Kidney capillary endothelial cell (primary cell): Measurements from ENCODE around the gene SHH.

Experiments
- DNase-seq: peaks from one replicate; pipeline ENCODE4 v3.0.0-alpha.2; 2018; ENCODE audit warnings: low spot score

SHH gene

GRCh38 chr7:155792315-155792960 lies 19.8 kb downstream of the SHH start:
- DNase-seq: no peak

- DNase-seq: no peak
Observed at GRCh38 chr7:155791836-155792235, 20.4 kb downstream of the SHH start.

- DNase-seq: no peak
Observed at GRCh38 chr7:155791214-155791737, 21.0 kb downstream of the SHH start.

- DNase-seq: no peak
Observed at GRCh38 chr7:155790666-155791065, 21.6 kb downstream of the SHH start.

GRCh38 chr7:155789001-155789725 lies 23.1 kb downstream of the SHH start:
- DNase-seq: no peak

- no peak for DNase-seq
Observed at GRCh38 chr7:155788616-155789000, 23.7 kb downstream of the SHH start.

- no peak for DNase-seq
Observed at GRCh38 chr7:155787171-155787851, 25.0 kb downstream of the SHH start.

- no peak for DNase-seq
Observed at GRCh38 chr7:155786491-155786890, 25.8 kb downstream of the SHH start.

- no peak for DNase-seq
Observed at GRCh38 chr7:155785536-155785935, 26.7 kb downstream of the SHH start.

GRCh38 chr7:155782466-155782865 lies 29.8 kb downstream of the SHH start:
- no peak for DNase-seq

- no peak for DNase-seq
Observed at GRCh38 chr7:155781433-155781832, 30.8 kb downstream of the SHH start.

- no peak for DNase-seq
Observed at GRCh38 chr7:155780884-155781283, 31.4 kb downstream of the SHH start.

GRCh38 chr7:155778349-155778748 lies 33.9 kb downstream of the SHH start:
- DNase-seq: no peak

- DNase-seq: no peak
Observed at GRCh38 chr7:155776606-155777005, 35.7 kb downstream of the SHH start.

GRCh38 chr7:155775691-155776090 lies 36.6 kb downstream of the SHH start:
- no peak for DNase-seq

GRCh38 chr7:155774947-155775346 lies 37.3 kb downstream of the SHH start:
- DNase-seq: no peak

GRCh38 chr7:155773531-155773930 lies 38.7 kb downstream of the SHH start:
- DNase-seq: no peak

GRCh38 chr7:155770241-155770640 lies 42.0 kb downstream of the SHH start:
- no peak for DNase-seq

GRCh38 chr7:155769701-155770100 lies 42.6 kb downstream of the SHH start:
- no peak for DNase-seq

GRCh38 chr7:155766966-155767916 lies 45.0 kb downstream of the SHH start:
- DNase-seq: no peak

GRCh38 chr7:155766386-155766785 lies 45.9 kb downstream of the SHH start:
- DNase-seq: no peak

GRCh38 chr7:155765458-155765857 lies 46.8 kb downstream of the SHH start:
- DNase-seq: no peak
